Measurements from ENCODE around the gene LGALS3BP. TPM values are rescaled to one million over a fixed set of nuclear protein-coding genes. Genes with fewer than 3 reads are reported as not detected.

LGALS3BP gene
- total and polyA plus RNA-seq, 2 of the 8 experiments (the other 6 are each of a cell fraction or from before 2014, with no cell fraction given) = 56.1 to 61.6 TPM

DNA sequence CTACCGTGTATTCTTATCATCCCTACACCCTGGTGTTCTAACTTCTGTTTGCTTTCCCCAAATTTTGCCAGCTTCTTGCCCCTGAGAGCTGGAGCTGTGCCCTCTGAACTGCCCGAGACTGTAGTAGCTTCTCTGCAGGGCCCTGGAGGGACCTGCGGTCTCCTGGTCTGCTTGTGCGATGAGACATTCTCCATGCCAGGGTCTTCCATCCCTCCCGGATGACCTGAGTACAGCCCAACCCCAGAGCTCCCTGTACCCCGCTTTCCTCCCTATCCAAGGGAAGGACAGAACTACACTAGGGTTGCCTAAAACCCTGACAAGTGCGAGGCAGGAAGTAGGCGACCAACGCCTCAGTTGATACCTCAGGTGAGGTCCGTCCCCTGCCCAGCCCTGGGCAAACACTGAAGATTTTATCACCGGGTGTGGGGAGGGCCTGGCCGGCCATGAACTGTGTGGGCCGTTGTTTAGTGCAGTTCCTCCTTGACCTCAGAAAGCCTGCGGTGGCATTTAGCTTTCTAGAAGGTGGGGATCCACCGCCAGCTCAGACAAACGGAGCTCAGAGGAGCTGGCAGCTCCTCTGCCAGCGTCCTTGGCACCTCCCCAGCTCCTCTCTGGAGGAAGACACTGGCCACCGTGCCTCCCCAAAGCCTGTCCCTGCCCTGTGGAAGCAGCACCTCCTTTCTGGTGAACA is 16.2 kb upstream of the LGALS3BP start:
- no peak overlapping the region for H3K4ac ChIP-seq (replicated peaks; ENCODE audit: insufficient read length, low read depth, low read length)
- no peak overlapping the region for H3K14ac ChIP-seq (ENCODE audit: insufficient read length)
- H4K5ac ChIP-seq (ENCODE audit: insufficient read length, low read depth, low read length) = no peak overlapping the region
- no peak overlapping the region for H2BK120ac ChIP-seq (replicated peaks; ENCODE audit: low read depth, low read length)
- H3K4me1 ChIP-seq (replicated peaks in 1 of 4; ENCODE audit: control insufficient read depth in 3 of 4, insufficient read depth in 4 of 4, low read length in 3 of 4) = no peaks in the 10 kb centered on the region; a peak in 1 of 7 replicates
- CTCF ChIA-PET (ENCODE audit: partially characterized antibody) = interaction anchor here (0.6 to 3.9 kb wide), 12 partner anchors 9 to 147 kb away, joined by 3 to 24 read pairs (median 3); partner anchors contain the start of gene LGALS3BP
- no peak overlapping the region for H4K8ac ChIP-seq (ENCODE audit: extremely low read depth, insufficient read depth, low read length)
- H2AK5ac ChIP-seq (ENCODE audit: low read depth, low read length) = no peak overlapping the region
- H2AFZ ChIP-seq (ENCODE audit: low read length) = no peak overlapping the region
- no peaks in the 10 kb centered on the region for H3K23me2 ChIP-seq (ENCODE audit: low read depth, low read length)
- no peak for FAIRE-seq
- 0 out of 4 replicates have a peak, but pooled peaks cover 0 to 4% of the 10 kb centered on the region in 2 experiments for H3K79me2 ChIP-seq (ENCODE audit: control insufficient read depth in 1 of 2, insufficient read depth in 2 of 2, low read length in 2 of 2)
- no peak overlapping the region for H3K9ac ChIP-seq (replicated peaks in 1 of 4; ENCODE audit: extremely low read depth in 1 of 4, low read depth in 3 of 4, low read length in 3 of 4)
- H3K79me1 ChIP-seq (ENCODE audit: low read depth, low read length) = no peaks in the 10 kb centered on the region; the same call in 1 of the 2 replicates
- no peak overlapping the region for H3K27ac ChIP-seq (ENCODE audit: low read depth, low read length)
- H2BK20ac ChIP-seq (ENCODE audit: low read length) = no peak overlapping the region
- H2BK15ac ChIP-seq (ENCODE audit: low read length) = no peak overlapping the region
- H3K4me3 ChIP-seq (ENCODE audit: extremely low read depth in 1 of 4, insufficient read depth in 2 of 4, low read depth in 3 of 4, low read length in 4 of 4) = no peak overlapping the region
- POLR2A ChIA-PET (ENCODE audit: partially characterized antibody) = no interaction called here
- H3K4me2 ChIP-seq (ENCODE audit: insufficient read depth in 1 of 2, low read depth in 2 of 2, low read length in 2 of 2) = no peak overlapping the region
- no peak overlapping the region for H4K91ac ChIP-seq (replicated peaks; ENCODE audit: insufficient read length, low read length)
- H2BK12ac ChIP-seq (ENCODE audit: low read depth, low read length) = no peak overlapping the region
- no peak overlapping the region for H3K56ac ChIP-seq (replicated peaks; ENCODE audit: insufficient read length, low read depth, low read length)
- H3K23ac ChIP-seq (ENCODE audit: insufficient read length) = no peak overlapping the region
- no peak overlapping the region for H3K18ac ChIP-seq (ENCODE audit: extremely low read depth, low read length)
- no peaks in the 10 kb centered on the region for H3K9me3 ChIP-seq (ENCODE audit: insufficient read depth in 2 of 2, low read depth in 1 of 2, low read length in 1 of 2)
- peaks cover 0 to 13% (median 8%) of the 10 kb centered on the region in 4 experiments; a peak in 5 of 7 replicates for H3K27me3 ChIP-seq (replicated peaks in 1 of 4; ENCODE audit: control insufficient read depth in 3 of 4, extremely low read depth in 1 of 4, insufficient read depth in 3 of 4, low read length in 3 of 4)
- WGBS, 2 experiments (ENCODE audit: extremely low coverage in 1 of 2, insufficient coverage in 1 of 2, insufficient read length in 1 of 2, insufficient replicate concordance in 2 of 2, low coverage in 1 of 2, low lambda C conversion rate in 2 of 2, missing lambda C conversion rate in 1 of 2) = 89% methylated on average over 18 of the region's 18 CpGs; no CpG with 5 or more reads in 1 of the 2 experiments
- peaks cover 17 to 34% of the 10 kb centered on the region in 2 experiments for H4K20me1 ChIP-seq (replicated peaks in 1 of 2; ENCODE audit: control insufficient read depth in 1 of 2, insufficient read depth in 2 of 2, low read length in 2 of 2)
- H2BK5ac ChIP-seq (ENCODE audit: low read depth, low read length) = no peak overlapping the region
- no peak for DNase-seq (ENCODE audit: low read depth in 1 of 2, low spot score in 2 of 2)
- H3K36me3 ChIP-seq (ENCODE audit: control insufficient read depth in 2 of 4, insufficient read depth in 4 of 4, low read length in 3 of 4) = peaks cover 0 to 10% (median 2%) of the 10 kb centered on the region in 4 experiments; a peak in 3 of 8 replicates
- no peak for TF ChIP-seq SP1 (IDR thresholded peaks at IDR 0.05; ENCODE audit: low read depth, low read length)

Measured in H1 (cell line).